ENCODE results near the gene MYMK.

The MYMK gene

DNA sequence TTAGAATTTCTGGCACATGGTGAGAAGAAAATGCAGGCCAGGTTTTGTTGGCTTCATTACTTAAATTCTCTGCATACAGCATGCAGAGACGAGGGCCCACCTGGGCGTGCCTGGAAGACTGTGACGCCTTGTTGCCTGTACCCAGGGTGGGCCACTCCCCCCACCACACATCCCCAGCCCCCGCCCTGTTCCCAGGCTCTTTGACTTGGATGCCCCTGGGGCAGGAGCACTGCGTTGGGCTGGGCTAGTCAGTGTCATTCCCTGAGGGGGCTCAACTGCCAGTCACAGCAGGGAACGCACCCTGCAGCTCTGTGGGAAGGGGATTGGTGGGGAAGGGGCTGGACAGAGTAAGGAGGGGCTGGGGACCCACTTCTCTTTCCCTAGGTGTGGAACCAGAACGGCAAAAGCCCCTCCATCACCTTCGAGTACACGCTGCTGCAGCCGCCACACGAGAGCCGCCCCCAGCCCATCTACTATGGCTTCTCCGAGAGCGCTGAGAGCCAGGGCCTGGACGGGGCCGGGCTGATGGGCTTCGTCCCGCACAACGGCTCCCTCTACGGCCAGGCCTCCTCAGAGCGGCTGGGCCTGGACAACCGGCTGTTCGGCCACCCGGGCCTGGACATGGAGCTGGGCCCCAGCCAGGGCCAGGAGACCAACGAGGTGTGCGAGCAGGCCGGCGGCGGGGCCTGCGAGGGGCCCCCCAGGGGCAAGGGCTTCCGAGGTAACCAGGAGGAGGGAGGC, 29.4 kb upstream of the MYMK start:
- H3K4me1 ChIP-seq = no peaks in the 10 kb centered on the region
- H2AFZ ChIP-seq = no peak overlapping the region
- no peaks in the 10 kb centered on the region for H3K27me3 ChIP-seq (ENCODE audit: control insufficient read depth, insufficient read depth, low read length)
- TF ChIP-seq CTCF (IDR thresholded peaks at IDR 0.05) = no peak
- H3K79me2 ChIP-seq = no peaks in the 10 kb centered on the region
- H3K36me3 ChIP-seq (ENCODE audit: control insufficient read depth, insufficient read depth, low read length) = no peaks in the 10 kb centered on the region
- no peak overlapping the region for H3K9ac ChIP-seq
- no peak overlapping the region for H3K27ac ChIP-seq
- H3K9me3 ChIP-seq (ENCODE audit: control insufficient read depth, low read length) = no peaks in the 10 kb centered on the region
- H3K4me2 ChIP-seq (ENCODE audit: low read length) = no peak overlapping the region
- H3K4me3 ChIP-seq (ENCODE audit: low read depth, low read length) = no peak overlapping the region

GRCh38 chr9:133553123-133553522, 28.4 kb upstream of the MYMK start:
- H3K9ac ChIP-seq = no peak overlapping the region
- TF ChIP-seq CTCF (IDR thresholded peaks at IDR 0.05) = no peak
- no peak overlapping the region for H3K4me2 ChIP-seq (ENCODE audit: low read length)
- H3K27me3 ChIP-seq (ENCODE audit: control insufficient read depth, insufficient read depth, low read length) = no peaks in the 10 kb centered on the region
- H3K4me3 ChIP-seq (ENCODE audit: low read depth, low read length) = no peak overlapping the region
- no peaks in the 10 kb centered on the region for H3K36me3 ChIP-seq (ENCODE audit: control insufficient read depth, insufficient read depth, low read length)
- no peaks in the 10 kb centered on the region for H3K79me2 ChIP-seq
- no peaks in the 10 kb centered on the region for H3K4me1 ChIP-seq
- H3K27ac ChIP-seq = no peak overlapping the region
- no peak overlapping the region for H2AFZ ChIP-seq
- H3K9me3 ChIP-seq (ENCODE audit: control insufficient read depth, low read length) = no peaks in the 10 kb centered on the region

DNA sequence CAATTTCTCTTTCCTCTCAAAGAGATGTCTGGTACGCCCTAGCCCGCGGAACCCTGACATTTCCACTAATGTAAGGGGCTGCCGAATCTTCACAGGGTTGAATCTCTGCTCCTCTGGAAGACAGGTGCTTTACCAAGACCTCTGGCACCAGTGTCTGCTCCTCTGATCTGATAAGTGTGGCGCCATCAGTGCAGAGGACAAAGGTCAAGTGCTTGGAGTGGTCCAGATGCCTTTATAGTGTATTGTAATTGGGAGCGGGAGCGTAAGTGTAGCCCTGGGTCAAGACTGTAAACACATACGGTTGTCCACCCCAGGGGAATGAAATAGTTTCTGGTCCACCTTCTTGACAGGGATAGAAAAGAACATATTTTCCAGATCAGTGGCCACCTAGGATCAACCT, 27.5 kb upstream of the MYMK start:
- H3K9ac ChIP-seq = no peak overlapping the region
- no peaks in the 10 kb centered on the region for H3K79me2 ChIP-seq
- H3K36me3 ChIP-seq (ENCODE audit: control insufficient read depth, insufficient read depth, low read length) = no peaks in the 10 kb centered on the region
- H3K9me3 ChIP-seq (ENCODE audit: control insufficient read depth, low read length) = no peaks in the 10 kb centered on the region
- no peaks in the 10 kb centered on the region for H3K4me1 ChIP-seq
- H2AFZ ChIP-seq = no peak overlapping the region
- H3K4me2 ChIP-seq (ENCODE audit: low read length) = no peak overlapping the region
- H3K27me3 ChIP-seq (ENCODE audit: control insufficient read depth, insufficient read depth, low read length) = no peaks in the 10 kb centered on the region
- no peak for TF ChIP-seq CTCF (IDR thresholded peaks at IDR 0.05)
- H3K4me3 ChIP-seq (ENCODE audit: low read depth, low read length) = no peak overlapping the region
- H3K27ac ChIP-seq = no peak overlapping the region

GRCh38 chr9:133551446-133551845, 26.7 kb upstream of the MYMK start:
- no peaks in the 10 kb centered on the region for H3K79me2 ChIP-seq
- H3K27me3 ChIP-seq (ENCODE audit: control insufficient read depth, insufficient read depth, low read length) = no peaks in the 10 kb centered on the region
- H3K27ac ChIP-seq = no peak overlapping the region
- no peaks in the 10 kb centered on the region for H3K4me1 ChIP-seq
- H3K36me3 ChIP-seq (ENCODE audit: control insufficient read depth, insufficient read depth, low read length) = no peaks in the 10 kb centered on the region
- H3K9me3 ChIP-seq (ENCODE audit: control insufficient read depth, low read length) = no peaks in the 10 kb centered on the region
- TF ChIP-seq CTCF (IDR thresholded peaks at IDR 0.05) = no peak
- H2AFZ ChIP-seq = no peak overlapping the region
- no peak overlapping the region for H3K4me3 ChIP-seq (ENCODE audit: low read depth, low read length)
- no peak overlapping the region for H3K9ac ChIP-seq
- H3K4me2 ChIP-seq (ENCODE audit: low read length) = no peak overlapping the region

GRCh38 chr9:133547116-133547515, 22.4 kb upstream of the MYMK start:
- TF ChIP-seq CTCF (IDR thresholded peaks at IDR 0.05) = no peak
- H3K4me2 ChIP-seq (ENCODE audit: low read length) = no peak overlapping the region

More at GRCh38 chr9:133547116-133547515, 22.4 kb upstream of the MYMK start:
- Histone ChIP-seq H3K27me3 (ENCODE audit: control insufficient read depth, insufficient read depth, low read length) (no peaks in the 10 kb centered on the region), H3K27ac (no peak overlapping the region), H3K4me1 (no peaks in the 10 kb centered on the region), H3K9ac (no peak overlapping the region), H3K4me3 (ENCODE audit: low read depth, low read length) (no peak overlapping the region), H2AFZ (no peak overlapping the region), H3K9me3 (ENCODE audit: control insufficient read depth, low read length) (no peaks in the 10 kb centered on the region), H3K79me2 (no peaks in the 10 kb centered on the region), H3K36me3 (ENCODE audit: control insufficient read depth, insufficient read depth, low read length) (no peaks in the 10 kb centered on the region)
